Measurements from ENCODE around the gene PCGF3.

Gene PCGF3

GRCh38 chr4:661881-662761 lies 43.5 kb upstream of the PCGF3 start:
- Histone ChIP-seq H3K9me3 (ENCODE audit: control insufficient read depth, low read length) (no peaks in the 10 kb centered on the region), H3K4me3 (ENCODE audit: low read depth, low read length) (no peak overlapping the region), H3K4me2 (ENCODE audit: low read length) (no peak overlapping the region), H3K27me3 (ENCODE audit: control insufficient read depth, insufficient read depth, low read length) (no peaks in the 10 kb centered on the region), H3K4me1 (no peaks in the 10 kb centered on the region), H3K79me2 (no peaks in the 10 kb centered on the region), H3K27ac (no peak overlapping the region), H2AFZ (no peak overlapping the region), H3K36me3 (ENCODE audit: control insufficient read depth, insufficient read depth, low read length) (no peaks in the 10 kb centered on the region), H3K9ac (no peak overlapping the region)
- TF ChIP-seq CTCF (IDR thresholded peaks at IDR 0.05): no peak

- H3K27ac ChIP-seq: no peak overlapping the region
Measured at GRCh38 chr4:663046-663437, 42.6 kb upstream of the PCGF3 start.

DNA sequence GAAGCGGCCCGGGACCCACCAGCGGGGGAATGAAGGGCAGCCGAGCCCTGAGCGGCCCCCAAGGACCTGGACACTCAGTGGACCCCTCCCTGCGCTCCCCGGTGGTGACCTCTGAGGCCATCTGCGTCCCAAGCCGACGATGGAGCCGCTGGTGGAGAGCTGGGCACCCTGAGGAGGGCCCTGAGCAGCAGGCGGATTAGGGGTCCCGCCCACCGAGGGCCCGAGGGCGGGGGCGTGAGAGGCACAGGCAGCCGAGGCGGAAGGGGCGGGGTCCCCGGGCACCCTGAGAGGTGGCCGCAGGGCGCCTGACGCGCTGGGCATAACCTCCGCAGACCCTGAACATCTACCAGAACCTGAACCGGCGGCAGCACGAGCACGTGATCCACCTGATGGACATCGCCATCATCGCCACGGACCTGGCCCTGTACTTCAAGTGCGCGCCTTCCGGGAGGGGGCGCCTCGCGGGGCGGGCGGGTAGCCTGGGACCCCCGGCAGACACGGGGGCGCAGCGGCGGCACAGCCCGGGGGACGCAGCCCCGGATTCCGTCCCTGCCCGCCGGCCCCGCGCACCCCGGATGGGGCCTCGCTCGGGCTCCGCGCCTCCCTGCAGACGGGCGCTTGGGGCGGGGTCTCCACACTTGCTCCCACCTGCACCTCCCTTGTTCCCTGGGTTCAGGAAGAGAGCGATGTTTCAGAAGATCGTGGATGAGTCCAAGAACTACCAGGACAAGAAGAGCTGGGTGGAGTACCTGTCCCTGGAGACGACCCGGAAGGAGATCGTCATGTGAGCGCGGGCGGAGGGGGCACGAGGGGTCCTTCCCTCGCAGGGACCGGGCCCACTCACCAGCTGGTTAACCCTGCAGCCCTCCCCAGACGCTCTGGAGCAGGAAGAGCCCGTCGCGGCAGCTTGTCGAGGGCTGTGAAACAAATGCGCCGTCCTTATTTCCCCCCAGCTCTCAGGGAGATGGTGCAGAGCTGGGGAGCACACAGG lies 41.9 kb upstream of the PCGF3 start:
- Histone ChIP-seq H3K4me1 (no peaks in the 10 kb centered on the region), H3K4me2 (ENCODE audit: low read length) (peak overlapping the region; percentile 70), H3K9me3 (ENCODE audit: control insufficient read depth, low read length) (no peaks in the 10 kb centered on the region), H2AFZ (peak overlapping the region; percentile 72), H3K9ac (no peak overlapping the region), H3K4me3 (ENCODE audit: low read depth, low read length) (peak overlapping the region; percentile 67), H3K27me3 (ENCODE audit: control insufficient read depth, insufficient read depth, low read length) (no peaks in the 10 kb centered on the region), H3K36me3 (ENCODE audit: control insufficient read depth, insufficient read depth, low read length) (no peaks in the 10 kb centered on the region), H3K27ac (no peak overlapping the region), H3K79me2 (no peaks in the 10 kb centered on the region)
- TF ChIP-seq CTCF (IDR thresholded peaks at IDR 0.05): no peak

More at GRCh38 chr4:663046-663437, 42.6 kb upstream of the PCGF3 start:
- no peaks in the 10 kb centered on the region for H3K79me2 ChIP-seq
- no peaks in the 10 kb centered on the region for H3K9me3 ChIP-seq (ENCODE audit: control insufficient read depth, low read length)
- no peaks in the 10 kb centered on the region for H3K27me3 ChIP-seq (ENCODE audit: control insufficient read depth, insufficient read depth, low read length)
- no peak overlapping the region for H3K9ac ChIP-seq
- peak overlapping the region; percentile 70 for H3K4me2 ChIP-seq (ENCODE audit: low read length)
- no peaks in the 10 kb centered on the region for H3K4me1 ChIP-seq
- peak overlapping the region; percentile 67 for H3K4me3 ChIP-seq (ENCODE audit: low read depth, low read length)
- no peaks in the 10 kb centered on the region for H3K36me3 ChIP-seq (ENCODE audit: control insufficient read depth, insufficient read depth, low read length)
- H2AFZ ChIP-seq: peak overlapping the region; percentile 72
- no peak for TF ChIP-seq CTCF (IDR thresholded peaks at IDR 0.05)

DNA sequence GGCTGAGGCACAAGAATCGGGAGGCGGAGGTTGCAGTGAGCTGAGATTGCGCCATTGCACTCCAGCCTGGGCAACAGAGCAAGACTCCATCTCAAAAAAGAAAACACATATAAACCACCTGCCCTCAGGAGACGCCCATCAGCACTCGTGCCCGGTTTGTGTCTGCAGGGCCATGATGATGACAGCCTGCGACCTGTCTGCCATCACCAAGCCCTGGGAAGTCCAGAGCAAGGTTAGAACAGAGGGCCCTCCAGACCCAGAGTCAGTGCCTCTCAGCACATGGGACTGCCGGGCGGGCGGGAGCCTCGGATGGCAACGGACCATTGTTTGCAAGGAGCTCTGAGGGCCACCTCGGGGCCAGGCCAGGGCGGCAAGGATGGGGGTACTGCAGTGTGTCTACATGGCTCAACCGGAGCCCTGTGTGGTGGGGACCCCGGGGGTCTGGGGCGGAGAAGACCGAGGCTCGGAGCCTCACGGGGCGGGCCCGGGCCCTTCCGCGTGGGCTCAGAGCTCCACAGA lies 40.9 kb upstream of the PCGF3 start:
- no peak for TF ChIP-seq CTCF (IDR thresholded peaks at IDR 0.05)
- peak overlapping the region; percentile 67 for H3K4me3 ChIP-seq (ENCODE audit: low read depth, low read length)
- no peak overlapping the region for H2AFZ ChIP-seq
- peak overlapping the region; percentile 70 for H3K4me2 ChIP-seq (ENCODE audit: low read length)
- H3K27ac ChIP-seq: no peak overlapping the region
- H3K79me2 ChIP-seq: no peaks in the 10 kb centered on the region
- H3K9me3 ChIP-seq (ENCODE audit: control insufficient read depth, low read length): no peaks in the 10 kb centered on the region
- H3K27me3 ChIP-seq (ENCODE audit: control insufficient read depth, insufficient read depth, low read length): no peaks in the 10 kb centered on the region
- H3K9ac ChIP-seq: no peak overlapping the region
- no peaks in the 10 kb centered on the region for H3K4me1 ChIP-seq
- H3K36me3 ChIP-seq (ENCODE audit: control insufficient read depth, insufficient read depth, low read length): no peaks in the 10 kb centered on the region
